Hepatic stellate cell (primary cell): Measurements from ENCODE around the gene HLA-A.
A peak's percentile ranks its signal among the peaks of the same experiment; 100 is the strongest.
"Not testable (repeated sequence)": the region's sequence is repeated elsewhere in the genome, so short reads cannot be mapped to it uniquely, and the experiment has no call there.

Experiments
- DNase-seq: peaks from one replicate; pipeline ENCODE4 v3.0.0; 2011; ENCODE audit warnings: low spot score

HLA-A gene

GRCh38 chr6:29942275-29943052, at the start of gene HLA-A:
Gene HLA-A (plus strand): TSS chr6:29942532. CDS start chr6:29942554, 22 bp downstream.
- DNase-seq, result peak; percentile 93

DNA sequence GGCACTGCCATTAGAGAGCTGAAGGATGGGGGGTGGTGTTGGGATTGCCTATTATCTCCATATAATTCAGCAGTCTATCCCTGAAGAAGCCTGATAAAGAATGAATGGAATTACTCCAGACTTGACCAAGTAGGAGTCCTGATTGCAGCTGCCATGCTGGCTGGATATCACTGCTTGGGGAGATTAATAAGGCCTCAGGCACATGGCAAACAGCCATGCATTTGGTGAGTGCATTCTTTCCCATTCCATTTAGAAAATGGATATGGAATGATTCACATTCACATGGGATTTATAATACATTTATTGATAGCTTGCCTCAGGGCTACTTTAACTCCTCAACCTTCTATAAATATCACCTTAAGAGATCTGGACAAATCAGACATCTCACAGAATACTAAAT, 49.6 kb upstream of the HLA-A start:
- DNase-seq, result no peak

GRCh38 chr6:29899281-29899680, 43.1 kb upstream of the HLA-A start:
- no peak for DNase-seq

DNA sequence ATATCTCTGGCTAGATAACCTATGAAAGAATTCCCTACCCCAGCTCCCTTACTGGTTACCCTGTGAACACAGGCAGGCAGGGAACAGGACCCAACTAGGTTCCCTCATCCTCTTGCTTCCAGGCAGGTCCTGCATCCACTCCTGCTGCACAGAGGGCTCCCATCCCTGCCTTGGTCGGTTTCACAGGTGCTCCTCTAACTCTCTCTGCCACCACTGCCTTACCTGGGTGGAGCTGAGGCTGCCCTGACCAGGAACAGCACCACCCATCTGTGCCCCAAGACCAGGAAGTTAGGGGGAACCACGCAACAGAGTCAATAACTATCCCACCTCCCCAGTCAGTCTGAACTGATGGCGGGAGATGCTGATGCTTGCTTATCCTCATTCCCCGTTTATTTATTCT, 37.0 kb upstream of the HLA-A start:
- DNase-seq, result no peak

GRCh38 chr6:29907637-29908340, 34.5 kb upstream of the HLA-A start:
- no peak for DNase-seq

- no peak for DNase-seq
Observed at GRCh38 chr6:29908341-29908662, 34.0 kb upstream of the HLA-A start.

- DNase-seq, result no peak
Observed at GRCh38 chr6:29908710-29909109, 33.6 kb upstream of the HLA-A start.

- peak; percentile 14 for DNase-seq
Observed at GRCh38 chr6:29909985-29910384, 32.3 kb upstream of the HLA-A start.

DNA sequence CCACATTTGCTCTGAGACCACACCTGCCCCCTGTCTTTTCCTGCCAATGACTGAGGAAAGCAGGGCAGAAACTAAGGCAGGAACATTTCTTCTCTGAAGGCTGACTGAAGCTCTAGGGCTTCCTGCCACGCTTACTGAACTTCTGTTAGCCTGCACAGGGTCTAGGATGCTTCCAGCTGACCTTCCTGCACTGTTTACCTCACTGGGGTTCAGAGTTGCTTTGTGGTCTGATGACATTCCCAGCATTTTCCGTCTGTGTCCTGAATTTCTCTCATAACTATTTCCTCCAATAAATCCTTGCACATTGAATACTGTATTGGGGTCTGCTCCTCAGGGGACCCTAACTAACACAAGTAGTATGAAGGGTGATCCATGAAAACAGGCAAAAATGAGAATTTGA, 29.5 kb upstream of the HLA-A start:
- DNase-seq, result no peak

DNA sequence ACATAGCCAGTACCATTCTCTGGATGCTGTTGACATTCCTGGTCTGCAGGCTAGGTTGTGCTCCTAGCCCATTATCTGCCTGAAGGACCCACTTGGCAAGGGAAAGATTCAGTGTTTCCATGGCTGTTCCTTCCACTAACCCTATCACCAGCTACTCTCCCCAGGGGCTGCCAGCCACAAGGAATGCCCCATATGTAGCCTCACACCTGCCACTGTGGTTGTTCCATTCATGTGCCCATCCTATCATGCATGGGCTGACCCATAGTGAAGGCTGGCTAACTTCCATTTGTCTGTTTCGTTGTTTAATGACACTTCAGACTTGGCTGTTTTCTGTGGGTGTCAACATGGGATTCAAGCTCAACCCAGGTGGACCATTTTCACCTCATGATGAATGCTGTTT, 25.6 kb upstream of the HLA-A start:
- no peak for DNase-seq

DNA sequence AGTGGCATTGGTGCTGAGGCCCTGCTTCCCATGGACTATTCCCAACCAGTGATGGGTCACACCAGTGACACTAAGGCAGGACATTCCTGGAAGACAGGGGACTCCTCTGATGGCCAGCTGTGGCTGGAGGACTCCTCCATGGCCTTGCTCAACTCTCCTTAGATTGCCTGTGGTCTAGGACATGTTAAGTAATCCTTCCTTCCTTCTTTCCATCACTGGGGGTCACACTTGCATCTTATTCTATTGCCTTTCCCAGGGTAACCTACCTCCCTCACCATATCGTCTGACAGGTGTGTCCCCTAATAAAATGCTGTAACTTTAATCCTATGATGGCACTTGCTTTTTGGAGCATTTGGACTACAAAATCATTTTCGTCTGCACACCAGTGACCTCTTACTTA, 24.5 kb upstream of the HLA-A start:
- DNase-seq, result no peak

- no peak for DNase-seq
Observed at GRCh38 chr6:29919506-29920445, 22.6 kb upstream of the HLA-A start.

- DNase-seq, result no peak
Observed at GRCh38 chr6:29924287-29924686, 18.0 kb upstream of the HLA-A start.

DNA sequence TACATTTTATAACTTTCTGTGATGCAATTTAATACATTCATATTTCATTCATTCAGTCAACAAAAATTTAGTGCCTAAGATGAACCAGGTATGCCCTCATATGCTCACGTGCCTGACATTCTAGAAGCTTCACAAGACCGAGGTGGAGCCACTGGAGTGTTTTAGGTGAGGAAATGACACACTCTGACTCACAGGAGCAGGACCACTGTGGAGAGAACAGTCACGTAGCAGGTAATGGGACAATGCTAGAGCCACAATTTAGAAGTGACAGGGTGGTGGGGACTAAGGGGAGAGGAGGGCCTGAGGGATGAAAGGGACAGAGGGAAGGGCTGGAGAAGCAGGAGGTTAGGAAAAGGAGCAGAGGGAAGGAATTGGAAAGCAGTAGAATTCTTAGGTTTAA, 17.6 kb upstream of the HLA-A start:
- no peak for DNase-seq

DNA sequence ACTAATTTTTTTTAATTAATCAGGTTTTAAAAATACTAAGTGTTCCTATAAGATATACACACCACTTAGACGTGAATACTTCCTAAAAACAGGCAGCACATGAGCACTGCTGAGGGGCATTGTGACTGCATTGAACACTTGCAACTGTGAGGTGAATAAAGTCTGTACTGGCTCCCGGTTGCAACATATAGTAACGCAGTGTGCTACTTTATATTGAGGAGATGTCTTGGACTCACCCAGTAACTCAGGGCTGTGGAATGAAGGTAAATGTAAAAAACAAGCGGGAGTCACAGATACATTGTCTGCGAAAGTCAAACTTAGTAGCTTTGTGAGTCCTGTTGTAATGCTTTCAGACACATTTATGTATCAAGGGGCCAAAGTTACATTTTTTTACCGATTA, 17.0 kb upstream of the HLA-A start:
- DNase-seq, result no peak

- DNase-seq, result peak; percentile 46
Observed at GRCh38 chr6:29925727-29926412, 16.5 kb upstream of the HLA-A start.

DNA sequence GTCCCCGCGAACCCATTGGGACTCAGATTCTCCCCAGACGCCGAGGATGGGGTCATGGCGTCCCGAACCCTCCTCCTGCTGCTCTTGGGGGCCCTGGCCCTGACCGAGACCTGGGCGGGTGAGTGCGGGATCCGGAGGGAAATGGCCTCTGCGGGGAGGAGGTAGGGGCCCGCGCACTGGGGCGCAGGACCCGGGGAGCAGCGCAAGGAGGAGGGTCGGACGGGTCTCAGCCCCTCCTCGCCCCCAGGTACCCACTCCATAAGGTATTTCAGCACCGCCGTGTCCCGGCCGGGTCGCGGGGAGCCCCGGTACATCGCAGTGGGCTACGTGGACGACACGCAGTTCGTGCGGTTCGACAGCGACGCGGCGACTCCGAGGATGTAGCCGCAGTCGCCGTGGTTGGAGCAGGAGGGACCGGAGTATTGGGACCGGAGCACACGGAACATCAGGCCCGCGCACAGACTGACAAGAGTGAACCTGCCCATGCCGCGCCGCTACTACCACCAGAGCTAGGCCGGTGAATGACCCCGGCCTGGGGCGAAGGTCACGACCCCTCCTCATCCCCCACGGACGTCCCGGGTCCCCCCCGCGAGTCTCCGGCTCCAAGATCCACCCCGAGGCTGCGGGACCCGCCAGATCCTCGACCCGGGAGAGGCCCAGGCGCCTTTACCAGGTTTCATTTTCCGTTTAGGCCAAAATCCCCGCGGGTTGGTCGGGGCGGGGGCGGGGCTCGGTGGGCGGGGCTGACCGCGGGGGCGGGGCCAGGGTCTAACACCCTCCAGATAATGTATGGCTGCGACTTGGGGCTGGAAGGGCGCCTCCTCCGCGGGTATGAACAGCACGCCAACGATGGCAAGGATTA, 15.7 kb upstream of the HLA-A start:
- peak; percentile 71 for DNase-seq

- DNase-seq, result no peak
Observed at GRCh38 chr6:29927275-29927569, 15.1 kb upstream of the HLA-A start.

DNA sequence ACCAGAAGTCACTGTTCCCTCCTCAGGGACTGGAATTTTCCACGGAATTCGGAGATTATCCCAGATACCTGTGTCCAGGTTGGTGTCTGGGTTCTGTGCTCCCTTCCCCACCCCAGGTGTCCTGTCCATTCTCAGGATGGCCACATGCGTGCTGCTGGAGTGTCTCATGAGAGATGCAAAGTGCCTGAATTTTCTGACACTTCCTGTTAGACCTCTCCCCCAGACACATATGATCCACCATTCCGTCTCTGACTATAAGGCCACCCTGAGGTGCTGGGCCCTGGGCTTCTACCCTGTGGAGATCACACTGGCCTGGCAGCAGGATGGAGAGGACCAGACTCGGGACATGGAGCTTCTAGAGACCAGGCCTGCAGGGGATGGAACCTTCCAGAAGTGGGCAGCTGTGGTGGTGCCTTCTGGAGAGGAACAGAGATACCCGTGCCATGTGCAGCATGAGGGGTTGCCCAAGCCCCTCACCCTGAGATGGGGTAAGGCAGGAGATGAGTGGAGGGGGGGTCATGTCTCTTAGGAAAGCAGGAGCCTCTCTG, 14.4 kb upstream of the HLA-A start:
- no peak for DNase-seq

DNA sequence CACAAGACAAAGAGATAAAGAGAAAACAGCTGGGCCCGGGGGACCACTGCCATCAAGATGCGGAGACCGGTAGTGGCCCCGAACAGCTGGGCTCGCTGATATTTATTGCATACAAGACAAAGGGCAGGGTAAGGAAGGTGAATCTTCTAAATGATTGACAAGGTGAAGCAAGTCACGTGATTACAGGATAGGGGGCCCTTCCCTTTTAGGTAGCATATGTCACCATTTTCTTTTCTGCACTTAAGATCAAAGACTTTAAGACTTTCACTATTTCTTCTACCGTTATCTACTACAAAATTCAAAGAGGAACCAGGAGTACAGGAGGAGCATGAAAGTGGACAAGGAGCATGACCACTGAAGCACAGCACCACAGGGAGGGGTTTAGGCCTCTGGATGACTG, 12.3 kb upstream of the HLA-A start:
- not testable (repeated sequence) for DNase-seq

DNA sequence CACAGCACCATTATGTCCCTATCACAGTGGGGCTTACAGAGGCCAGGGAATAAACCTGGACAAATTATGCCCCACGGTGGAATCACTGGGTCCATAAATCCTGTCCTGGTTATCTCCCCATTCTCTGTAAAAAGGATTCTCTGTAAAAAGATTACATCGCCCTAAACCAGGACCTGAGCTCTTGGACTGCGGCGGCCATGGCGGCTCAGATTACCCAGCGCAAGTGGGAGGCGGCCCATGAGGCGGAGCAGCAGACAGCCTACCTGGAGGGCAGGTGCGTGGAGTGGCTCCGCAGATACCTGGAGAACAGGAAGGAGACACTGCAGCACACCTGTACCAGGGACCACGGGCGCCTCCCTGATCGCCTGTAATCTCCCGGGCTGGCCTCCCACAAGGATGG, 8.4 kb upstream of the HLA-A start:
- no peak for DNase-seq
